HG02981 (cell line): Measurements from ENCODE around the gene RC3H2.

Experiments
- ATAC-seq: cut with Tn5 transposase; IDR thresholded peaks from one replicate; pipeline ENCODE4 v1.9.1; 2021; ENCODE audit warnings: mild to moderate bottlenecking, moderate library complexity; ENCODE audit not compliant: unreplicated experiment

Gene RC3H2

GRCh38 chr9:122807271-122807900, 97.8 kb downstream of the RC3H2 start:
- ATAC-seq, result no peak

GRCh38 chr9:122806661-122807060, 98.5 kb downstream of the RC3H2 start:
- ATAC-seq, result no peak

GRCh38 chr9:122800066-122801060, 104.8 kb downstream of the RC3H2 start, which contains the start of gene OR1K1:
Gene OR1K1 (plus strand): TSS chr9:122800123. CDS start chr9:122800123, 0 bp downstream.
- no peak for ATAC-seq

GRCh38 chr9:122797316-122798063, 107.7 kb downstream of the RC3H2 start:
- no peak for ATAC-seq
